Effector memory CD4-positive, alpha-beta T cell (primary cell): ENCODE measurements around the gene SNTB2.
A peak's percentile ranks its signal among the peaks of the same experiment; 100 is the strongest.

Experiments
- DNase-seq, 3 donors: peaks; one replicate each; pipeline ENCODE4 v3.0.0-alpha.2; 2020
- H3K27ac ChIP-seq: 2 replicates; pipeline ENCODE4 v1.7.0; 2013; ENCODE audit warnings: mild to moderate bottlenecking, low read length, moderate library complexity; ENCODE audit not compliant: insufficient read depth, poor library complexity, severe bottlenecking
- H3K27me3 ChIP-seq: replicated peaks from 2 replicates; pipeline ENCODE4 v1.7.0; 2013; ENCODE audit warnings: mild to moderate bottlenecking, low read length; ENCODE audit not compliant: insufficient read depth, control insufficient read depth, poor library complexity, severe bottlenecking
- H3K36me3 ChIP-seq: 2 replicates; pipeline ENCODE4 v1.7.0; 2013; ENCODE audit warnings: mild to moderate bottlenecking, low read length, moderate library complexity; ENCODE audit not compliant: control insufficient read depth, insufficient read depth
- H3K4me1 ChIP-seq: 2 replicates; pipeline ENCODE4 v1.7.0; 2013; ENCODE audit warnings: low read length, mild to moderate bottlenecking; ENCODE audit not compliant: control insufficient read depth, insufficient read depth, poor library complexity, severe bottlenecking
- H3K4me3 ChIP-seq: 2 replicates; pipeline ENCODE4 v1.7.0; 2013; ENCODE audit warnings: low read length, low read depth, mild to moderate bottlenecking; ENCODE audit not compliant: insufficient read depth, poor library complexity, severe bottlenecking
- H3K9me3 ChIP-seq: 2 replicates; pipeline ENCODE4 v1.7.0; 2013; ENCODE audit warnings: mild to moderate bottlenecking, low read length, moderate library complexity; ENCODE audit not compliant: control insufficient read depth

The SNTB2 gene

GRCh38 chr16:69322343-69322742 is 135.4 kb downstream of the SNTB2 start:
- Histone ChIP-seq H3K27me3 (no peaks in the 10 kb centered on the region), H3K4me3 (no peak overlapping the region), H3K9me3 (no peaks in the 10 kb centered on the region), H3K36me3 (peaks cover 82% of the 10 kb centered on the region), H3K4me1 (no peaks in the 10 kb centered on the region), H3K27ac (no peak overlapping the region)
- DNase-seq, result no peak

- no peak overlapping the region for H3K4me3 ChIP-seq
- H3K9me3 ChIP-seq, result no peaks in the 10 kb centered on the region
- DNase-seq, result no peak
- peaks cover 4% of the 10 kb centered on the region for H3K4me1 ChIP-seq
- H3K36me3 ChIP-seq, result peaks cover 76% of the 10 kb centered on the region
- H3K27ac ChIP-seq, result no peak overlapping the region
- no peaks in the 10 kb centered on the region for H3K27me3 ChIP-seq
These were observed 136.5 kb downstream of the SNTB2 start for GRCh38 chr16:69323415-69323814.

GRCh38 chr16:69324013-69324531 is 137.1 kb downstream of the SNTB2 start:
- H3K27me3 ChIP-seq, result no peaks in the 10 kb centered on the region
- H3K9me3 ChIP-seq, result no peaks in the 10 kb centered on the region
- H3K4me3 ChIP-seq, result no peak overlapping the region
- no peak overlapping the region for H3K27ac ChIP-seq
- peaks cover 9% of the 10 kb centered on the region for H3K4me1 ChIP-seq
- DNase-seq, result no peak
- peaks cover 69% of the 10 kb centered on the region for H3K36me3 ChIP-seq

- H3K27ac ChIP-seq, result no peak overlapping the region
- peaks cover 15% of the 10 kb centered on the region for H3K4me1 ChIP-seq
- no peaks in the 10 kb centered on the region for H3K27me3 ChIP-seq
- no peaks in the 10 kb centered on the region for H3K9me3 ChIP-seq
- no peak overlapping the region for H3K4me3 ChIP-seq
- H3K36me3 ChIP-seq, result peaks cover 63% of the 10 kb centered on the region
- DNase-seq, result no peak
These were observed 137.8 kb downstream of the SNTB2 start for GRCh38 chr16:69324585-69325253.

GRCh38 chr16:69325784-69326171 is 138.8 kb downstream of the SNTB2 start:
- no peak for DNase-seq
- no peaks in the 10 kb centered on the region for H3K9me3 ChIP-seq
- peaks cover 17% of the 10 kb centered on the region for H3K4me1 ChIP-seq
- H3K4me3 ChIP-seq, result no peak overlapping the region
- H3K27me3 ChIP-seq, result no peaks in the 10 kb centered on the region
- no peak overlapping the region for H3K27ac ChIP-seq
- peaks cover 52% of the 10 kb centered on the region for H3K36me3 ChIP-seq

- Histone ChIP-seq H3K9me3 (no peaks in the 10 kb centered on the region), H3K4me1 (peaks cover 19% of the 10 kb centered on the region), H3K27me3 (no peaks in the 10 kb centered on the region), H3K36me3 (peaks cover 47% of the 10 kb centered on the region), H3K27ac (no peak overlapping the region), H3K4me3 (no peak overlapping the region)
- no peak for DNase-seq
These were observed 139.4 kb downstream of the SNTB2 start for GRCh38 chr16:69326172-69326873.

- no peaks in the 10 kb centered on the region for H3K9me3 ChIP-seq
- peaks cover 33% of the 10 kb centered on the region for H3K36me3 ChIP-seq
- H3K4me3 ChIP-seq, result no peak overlapping the region
- H3K4me1 ChIP-seq, result peaks cover 19% of the 10 kb centered on the region
- H3K27me3 ChIP-seq, result no peaks in the 10 kb centered on the region
- H3K27ac ChIP-seq, result no peak overlapping the region
- no peak for DNase-seq
These were observed 140.8 kb downstream of the SNTB2 start for GRCh38 chr16:69327585-69328310.

- Histone ChIP-seq H3K4me3 (peak overlapping the region; percentile 72), H3K9me3 (no peaks in the 10 kb centered on the region), H3K27ac (no peak overlapping the region), H3K36me3 (peaks cover 25% of the 10 kb centered on the region), H3K4me1 (peaks cover 19% of the 10 kb centered on the region), H3K27me3 (no peaks in the 10 kb centered on the region)
- no peak for DNase-seq
These were observed 141.9 kb downstream of the SNTB2 start for GRCh38 chr16:69328854-69329316.

- Histone ChIP-seq H3K36me3 (peaks cover 28% of the 10 kb centered on the region), H3K27me3 (no peaks in the 10 kb centered on the region), H3K4me1 (peaks cover 19% of the 10 kb centered on the region), H3K27ac (peak overlapping the region; percentile 74), H3K4me3 (peak overlapping the region; percentile 72), H3K9me3 (no peaks in the 10 kb centered on the region)
- peak in 2 of 3 donors; percentile 21 to 43 for DNase-seq
These were observed 142.7 kb downstream of the SNTB2 start for GRCh38 chr16:69329369-69330285.
